Neural progenitor cell (in vitro differentiated cells): ENCODE results near the gene HES3. TPM values are rescaled to one million over a fixed set of nuclear protein-coding genes. Genes with fewer than 3 reads are reported as not detected.

Experiments used
- DNase-seq: peaks from one replicate; pipeline ENCODE4 v3.0.0-alpha.2; 2016; ENCODE audit warnings: low spot score
- H2AFZ ChIP-seq: fragments of 200-600 bp; sonication (generic); replicated peaks from 2 replicates; pipeline ENCODE4 v1.6.1; 2016; ENCODE audit warnings: antibody characterized with exemption
- H3F3A ChIP-seq: fragments of 200-600 bp; sonication (generic); 2 replicates; pipeline ENCODE4 v1.6.1; 2016; ENCODE audit warnings: antibody characterized with exemption, low read depth
- H3K27ac ChIP-seq: fragments of 200-600 bp; sonication (generic); 2 replicates; pipeline ENCODE4 v1.5.1; 2016; ENCODE audit warnings: mild to moderate bottlenecking
- H3K27me3 ChIP-seq: fragments of 200-600 bp; sonication (generic); 2 replicates; pipeline ENCODE4 v1.6.1; 2016; ENCODE audit warnings: mild to moderate bottlenecking, moderate library complexity
- H3K36me3 ChIP-seq: fragments of 200-600 bp; sonication (generic); 2 replicates; pipeline ENCODE4 v1.5.1; 2016
- H3K4me1 ChIP-seq: fragments of 200-600 bp; sonication (generic); 2 replicates; pipeline ENCODE4 v1.6.1; 2016; ENCODE audit warnings: mixed run types
- H3K4me2 ChIP-seq: fragments of 200-600 bp; sonication (generic); 2 replicates; pipeline ENCODE4 v1.6.1; 2016
- H3K4me3 ChIP-seq: fragments of 200-600 bp; sonication (generic); 2 replicates; pipeline ENCODE4 v1.5.1; 2016
- H3K79me2 ChIP-seq: fragments of 200-600 bp; sonication (generic); 2 replicates; pipeline ENCODE4 v1.6.1; 2016; ENCODE audit warnings: low read depth
- H3K9ac ChIP-seq: fragments of 200-600 bp; sonication (generic); 2 replicates; pipeline ENCODE4 v1.6.1; 2016
- H3K9me3 ChIP-seq: fragments of 200-600 bp; sonication (generic); 2 replicates; pipeline ENCODE4 v1.5.1; 2016; ENCODE audit warnings: low read depth
- H4K20me1 ChIP-seq: fragments of 200-600 bp; sonication (generic); 2 replicates; pipeline ENCODE4 v1.6.1; 2016; ENCODE audit warnings: low read depth
- H3K27ac Mint-ChIP-seq: 3 replicates; pipeline ENCODE4 v1.8.0; 2021; ENCODE audit warnings: mixed read lengths
- H3K27me3 Mint-ChIP-seq: 2 replicates; pipeline ENCODE4 v1.8.0; 2022; ENCODE audit warnings: low read depth, mild to moderate bottlenecking, inconsistent platforms, moderate library complexity, mixed read lengths; ENCODE audit not compliant: insufficient read depth
- H3K36me3 Mint-ChIP-seq: 3 replicates; pipeline ENCODE4 v1.8.0; 2021; ENCODE audit warnings: mixed read lengths
- H3K4me1 Mint-ChIP-seq: 3 replicates; pipeline ENCODE4 v1.8.0; 2021; ENCODE audit warnings: mixed read lengths
- H3K4me3 Mint-ChIP-seq: 3 replicates; pipeline ENCODE4 v1.8.0; 2021; ENCODE audit warnings: mild to moderate bottlenecking, moderate library complexity, mixed read lengths
- H3K9me3 Mint-ChIP-seq: 3 replicates; pipeline ENCODE4 v1.8.0; 2020; ENCODE audit warnings: mixed read lengths
- EZH2 ChIP-seq: fragments of 200-600 bp; sonication (generic); IDR thresholded peaks from 2 replicates; pipeline ENCODE4 v1.6.1; 2017; ENCODE audit warnings: antibody characterized with exemption, mild to moderate bottlenecking, moderate library complexity
- EZH2phosphoT487 ChIP-seq: fragments of 200-600 bp; sonication (generic); IDR thresholded peaks from 2 replicates; pipeline ENCODE4 v1.6.1; 2017; ENCODE audit warnings: antibody characterized with exemption
- total RNA-seq: library from RNA; depleted of rRNA; stranded (reverse); fragments of >200 nt; gene quantifications from 2 replicates; pipeline ENCODE4 v1.2.3, GENCODE V29; 2015; ENCODE audit warnings: low replicate concordance
- TF ChIP-seq, protein P1 (sequence below): fragments of 200-600 bp; sonication (generic); IDR thresholded peaks from 2 replicates; pipeline ENCODE4 v1.5.1; 2017; ENCODE audit warnings: antibody characterized with exemption, mild to moderate bottlenecking

Gene HES3
- total RNA-seq, 1 donor from 2014 or later: 5.5 TPM

DNA sequence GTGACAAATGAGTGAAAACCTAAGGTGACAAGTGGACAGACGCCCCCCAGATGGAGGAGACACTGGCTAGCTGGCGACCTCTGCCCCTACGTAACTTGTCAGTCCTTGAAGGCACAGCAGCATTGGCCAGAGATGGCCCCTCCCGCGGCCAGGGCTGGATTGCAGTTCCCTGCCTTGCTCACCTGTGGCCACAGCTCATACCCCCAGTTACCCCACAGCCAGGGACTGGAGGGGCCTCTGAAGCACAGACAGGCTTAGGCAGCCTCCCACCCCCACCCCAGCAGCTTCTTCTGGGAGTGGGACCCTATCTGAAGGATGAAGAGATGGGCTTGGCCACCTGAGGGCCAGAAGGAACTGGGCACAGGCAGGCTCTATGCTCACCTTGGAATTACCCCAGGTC is 3.7 kb downstream of the HES3 start:
- Mint-ChIP-seq H3K4me1 (peaks cover 32% of the 10 kb centered on the region), H3K27ac (no peak overlapping the region), H3K36me3 (no peaks in the 10 kb centered on the region), H3K4me3 (peak overlapping the region; percentile 35), H3K27me3 (peaks cover 40% of the 10 kb centered on the region), H3K9me3 (no peaks in the 10 kb centered on the region)
- Histone ChIP-seq H3K27ac (no peak overlapping the region), H3K4me1 (peaks cover 20% of the 10 kb centered on the region), H3K4me3 (no peak overlapping the region), H3K79me2 (peaks cover 23% of the 10 kb centered on the region), H4K20me1 (peaks cover 76% of the 10 kb centered on the region), H2AFZ (no peak overlapping the region), H3K9ac (no peak overlapping the region), H3K27me3 (peaks cover 53% of the 10 kb centered on the region), H3K36me3 (no peaks in the 10 kb centered on the region), H3K9me3 (no peaks in the 10 kb centered on the region), H3F3A (peaks cover 67% of the 10 kb centered on the region), H3K4me2 (no peak overlapping the region)
- no peak for TF ChIP-seq EZH2
- no peak for DNase-seq

DNA sequence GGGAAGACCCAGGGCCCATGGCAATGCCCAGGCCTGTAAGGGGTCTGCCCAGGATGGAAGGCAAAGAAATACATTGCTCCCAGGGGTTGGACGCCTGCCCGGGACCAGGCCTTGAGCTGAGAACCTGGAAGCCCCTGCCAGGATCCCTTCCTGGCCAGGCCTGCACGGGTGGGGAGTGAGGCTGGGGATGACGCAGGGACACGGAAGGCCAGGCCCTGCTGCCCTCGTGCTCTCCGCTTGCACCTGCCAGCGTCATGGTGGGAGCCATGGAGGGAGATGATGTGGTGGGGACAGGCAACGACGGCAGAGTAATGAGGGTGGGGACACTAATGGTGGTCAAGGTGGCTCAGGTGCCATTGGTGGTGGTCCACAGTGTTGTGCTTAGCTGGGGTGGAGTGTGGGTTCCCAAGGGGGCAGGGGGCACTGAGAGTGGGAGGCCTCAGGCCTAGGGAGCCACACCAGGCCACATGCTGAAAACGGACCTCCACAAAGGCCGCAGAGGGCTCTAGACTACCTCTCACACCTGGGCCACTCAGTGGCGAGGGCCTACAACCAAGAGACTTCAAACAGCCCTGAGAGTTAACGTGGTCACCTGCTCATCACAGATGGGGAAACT is 4.3 kb downstream of the HES3 start:
- peaks cover 39% of the 10 kb centered on the region for H3K27me3 Mint-ChIP-seq
- H3K4me3 Mint-ChIP-seq: peak overlapping the region; percentile 52
- peaks cover 82% of the 10 kb centered on the region for H4K20me1 ChIP-seq
- H3K9me3 ChIP-seq: no peaks in the 10 kb centered on the region
- H3K36me3 Mint-ChIP-seq: no peaks in the 10 kb centered on the region
- H3K4me3 ChIP-seq: no peak overlapping the region
- no peak for TF ChIP-seq EZH2phosphoT487
- no peak for TF ChIP-seq EZH2
- TF ChIP-seq, protein P1, sequence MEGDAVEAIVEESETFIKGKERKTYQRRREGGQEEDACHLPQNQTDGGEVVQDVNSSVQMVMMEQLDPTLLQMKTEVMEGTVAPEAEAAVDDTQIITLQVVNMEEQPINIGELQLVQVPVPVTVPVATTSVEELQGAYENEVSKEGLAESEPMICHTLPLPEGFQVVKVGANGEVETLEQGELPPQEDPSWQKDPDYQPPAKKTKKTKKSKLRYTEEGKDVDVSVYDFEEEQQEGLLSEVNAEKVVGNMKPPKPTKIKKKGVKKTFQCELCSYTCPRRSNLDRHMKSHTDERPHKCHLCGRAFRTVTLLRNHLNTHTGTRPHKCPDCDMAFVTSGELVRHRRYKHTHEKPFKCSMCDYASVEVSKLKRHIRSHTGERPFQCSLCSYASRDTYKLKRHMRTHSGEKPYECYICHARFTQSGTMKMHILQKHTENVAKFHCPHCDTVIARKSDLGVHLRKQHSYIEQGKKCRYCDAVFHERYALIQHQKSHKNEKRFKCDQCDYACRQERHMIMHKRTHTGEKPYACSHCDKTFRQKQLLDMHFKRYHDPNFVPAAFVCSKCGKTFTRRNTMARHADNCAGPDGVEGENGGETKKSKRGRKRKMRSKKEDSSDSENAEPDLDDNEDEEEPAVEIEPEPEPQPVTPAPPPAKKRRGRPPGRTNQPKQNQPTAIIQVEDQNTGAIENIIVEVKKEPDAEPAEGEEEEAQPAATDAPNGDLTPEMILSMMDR: no peak
- peaks cover 14% of the 10 kb centered on the region for H3K4me1 ChIP-seq
- no peak overlapping the region for H3K4me2 ChIP-seq
- H3K9me3 Mint-ChIP-seq: no peaks in the 10 kb centered on the region
- no peaks in the 10 kb centered on the region for H3K36me3 ChIP-seq
- H3F3A ChIP-seq: peaks cover 61% of the 10 kb centered on the region
- DNase-seq: no peak
- no peak overlapping the region for H3K9ac ChIP-seq
- H3K27ac ChIP-seq: no peak overlapping the region
- H3K27ac Mint-ChIP-seq: no peak overlapping the region
- H3K4me1 Mint-ChIP-seq: peaks cover 30% of the 10 kb centered on the region
- H3K79me2 ChIP-seq: peaks cover 18% of the 10 kb centered on the region
- no peak overlapping the region for H2AFZ ChIP-seq
- H3K27me3 ChIP-seq: peaks cover 51% of the 10 kb centered on the region

GRCh38 chr1:6248932-6249738 is 5.2 kb downstream of the HES3 start:
- Mint-ChIP-seq H3K27me3 (peaks cover 32% of the 10 kb centered on the region), H3K27ac (no peak overlapping the region), H3K36me3 (no peaks in the 10 kb centered on the region), H3K4me3 (no peak overlapping the region), H3K4me1 (peaks cover 22% of the 10 kb centered on the region), H3K9me3 (no peaks in the 10 kb centered on the region)
- Histone ChIP-seq H3K9me3 (no peaks in the 10 kb centered on the region), H3K36me3 (no peaks in the 10 kb centered on the region), H3K79me2 (peaks cover 10% of the 10 kb centered on the region), H3F3A (peaks cover 54% of the 10 kb centered on the region), H3K9ac (no peak overlapping the region), H3K4me1 (peaks cover 5% of the 10 kb centered on the region), H3K4me2 (peak overlapping the region; percentile 64), H3K27me3 (peaks cover 43% of the 10 kb centered on the region), H3K4me3 (peak overlapping the region; percentile 40), H3K27ac (no peak overlapping the region), H4K20me1 (peaks cover 89% of the 10 kb centered on the region), H2AFZ (no peak overlapping the region)
- TF ChIP-seq EZH2 (peak; percentile 14), EZH2phosphoT487 (no peak)
- DNase-seq: peak; percentile 77

GRCh38 chr1:6249739-6250689 is 6.0 kb downstream of the HES3 start:
- Histone ChIP-seq H3K4me2 (peak overlapping the region; percentile 76), H3K9me3 (no peaks in the 10 kb centered on the region), H3K9ac (no peak overlapping the region), H3F3A (peaks cover 46% of the 10 kb centered on the region), H4K20me1 (peaks cover 88% of the 10 kb centered on the region), H3K27ac (no peak overlapping the region), H2AFZ (no peak overlapping the region), H3K79me2 (peaks cover 3% of the 10 kb centered on the region), H3K4me1 (peaks cover 4% of the 10 kb centered on the region), H3K36me3 (no peaks in the 10 kb centered on the region), H3K4me3 (peak overlapping the region; percentile 29), H3K27me3 (peaks cover 35% of the 10 kb centered on the region)
- H3K36me3 Mint-ChIP-seq: no peaks in the 10 kb centered on the region
- peaks cover 18% of the 10 kb centered on the region for H3K4me1 Mint-ChIP-seq
- peak overlapping the region; percentile 50 for H3K4me3 Mint-ChIP-seq
- H3K9me3 Mint-ChIP-seq: no peaks in the 10 kb centered on the region
- DNase-seq: peak; percentile 74
- H3K27ac Mint-ChIP-seq: no peak overlapping the region
- peaks cover 27% of the 10 kb centered on the region for H3K27me3 Mint-ChIP-seq
- TF ChIP-seq EZH2phosphoT487: no peak
- TF ChIP-seq, protein P1: no peak
- peak; percentile 65 for TF ChIP-seq EZH2
